ENCODE results near the gene STEAP3. TPM values are rescaled to one million over a fixed set of nuclear protein-coding genes. Genes with fewer than 3 reads are reported as not detected.

Gene STEAP3
- total RNA-seq, 1 experiment from 2014 or later: 32.3 TPM

- POLR2A ChIA-PET: no interaction called here
- DNase-seq (ENCODE audit: low read depth, low spot score) (no peak), ATAC-seq (no peak)
- no peak overlapping the region for H3K9ac ChIP-seq (ENCODE audit: low read length)
- H4K20me1 ChIP-seq (ENCODE audit: insufficient read depth): no peaks in the 10 kb centered on the region
- no peaks in the 10 kb centered on the region for H3K9me2 ChIP-seq (ENCODE audit: insufficient read depth)
- no peak overlapping the region for H3K27ac ChIP-seq (ENCODE audit: low read depth, low read length)
- BruUV-seq (replicated peaks): no TSS peak
- H3K36me3 ChIP-seq (ENCODE audit: control insufficient read depth in 1 of 2, insufficient read depth in 2 of 2, low read length in 2 of 2): no peaks in the 10 kb centered on the region
- TF ChIP-seq TCF7L2 (IDR thresholded peaks at IDR 0.05; ENCODE audit: borderline replicate concordance, extremely low read depth, insufficient read depth, insufficient read length) (no peak), JUND (IDR thresholded peaks at IDR 0.05) (no peak), MAX (IDR thresholded peaks at IDR 0.05) (no peak), SP1 (IDR thresholded peaks at IDR 0.05; ENCODE audit: low read depth) (no peak), CTCF (IDR thresholded peaks at IDR 0.05 in 2 of 3, conservative IDR thresholded peaks at IDR 0.05 in 1 of 3; ENCODE audit: borderline replicate concordance in 1 of 3, insufficient read depth in 1 of 3, low read depth in 2 of 3, low read length in 2 of 3) (no peak), YY1 (IDR thresholded peaks at IDR 0.05; ENCODE audit: extremely low read depth, insufficient replicate concordance, low read depth, low read length) (no peak), ZNF274 (IDR thresholded peaks at IDR 0.05; ENCODE audit: low read depth, low read length) (no peak), POLR2A (IDR thresholded peaks at IDR 0.05; ENCODE audit: borderline replicate concordance, extremely low read depth, insufficient read depth, insufficient read length) (no peak)
- no peaks in the 10 kb centered on the region for H3K79me2 ChIP-seq (ENCODE audit: insufficient read depth, low read length)
- intact Hi-C loops (cut with micrococcal nuclease): no loop called here
- RAD21 ChIA-PET (ENCODE audit: low non-redundant PET in 1 of 2, low total read pairs in 2 of 2, uncharacterized antibody in 2 of 2, unreplicated experiment in 2 of 2): no interaction called here
- H3K27me3 ChIP-seq (ENCODE audit: insufficient read depth, low read length): peaks cover 20% of the 10 kb centered on the region; the same call in 1 of the 2 replicates
- no peak overlapping the region for H2AFZ ChIP-seq (ENCODE audit: low read depth, low read length, poor library complexity, severe bottlenecking)
- no peak overlapping the region for H3K4me3 ChIP-seq (replicated peaks in 1 of 2; ENCODE audit: low read depth in 1 of 2, low read length in 2 of 2)
- no peaks in the 10 kb centered on the region for H3K9me3 ChIP-seq (ENCODE audit: control insufficient read depth in 1 of 2, insufficient read depth in 1 of 2, low read depth in 1 of 2, low read length in 2 of 2)
- no peak overlapping the region for H3K4me2 ChIP-seq (ENCODE audit: low read length)
- CTCF ChIA-PET: no interaction called here
- peaks cover 12% of the 10 kb centered on the region in 2 experiments for H3K4me1 ChIP-seq (ENCODE audit: control insufficient read depth in 1 of 2, insufficient read depth in 2 of 2, low read length in 2 of 2)
Observed at GRCh38 chr2:119204525-119204924, 19.1 kb upstream of the STEAP3 start.

Data from HCT116 (cell line).